GM18511 (cell line): ENCODE measurements around the gene TAS2R13.

Experiments used
- ATAC-seq: cut with Tn5 transposase; IDR thresholded peaks from one replicate; pipeline ENCODE4 v1.9.1; 2021; ENCODE audit warnings: mild to moderate bottlenecking, moderate library complexity; ENCODE audit not compliant: unreplicated experiment

The TAS2R13 gene

DNA sequence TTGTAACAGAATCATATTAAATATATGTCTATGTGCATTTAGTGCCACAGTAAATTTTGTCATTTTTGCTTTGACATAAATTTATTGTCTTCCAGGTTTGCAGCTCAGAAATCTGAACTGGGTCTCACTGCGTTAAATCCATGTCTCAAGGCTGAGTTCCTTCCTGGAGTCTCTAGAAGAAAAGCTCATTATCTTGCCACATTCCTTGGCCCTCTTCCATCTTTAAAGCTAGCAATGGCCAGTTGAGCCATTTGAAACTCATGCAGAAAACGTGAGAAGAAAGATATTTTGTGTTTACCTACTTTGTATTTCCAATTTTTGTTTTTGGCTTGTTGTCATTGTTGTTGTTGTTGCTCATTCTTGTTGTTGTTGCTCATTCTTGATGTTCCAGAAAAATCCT is 36.0 kb downstream of the TAS2R13 start:
- no peak for ATAC-seq

DNA sequence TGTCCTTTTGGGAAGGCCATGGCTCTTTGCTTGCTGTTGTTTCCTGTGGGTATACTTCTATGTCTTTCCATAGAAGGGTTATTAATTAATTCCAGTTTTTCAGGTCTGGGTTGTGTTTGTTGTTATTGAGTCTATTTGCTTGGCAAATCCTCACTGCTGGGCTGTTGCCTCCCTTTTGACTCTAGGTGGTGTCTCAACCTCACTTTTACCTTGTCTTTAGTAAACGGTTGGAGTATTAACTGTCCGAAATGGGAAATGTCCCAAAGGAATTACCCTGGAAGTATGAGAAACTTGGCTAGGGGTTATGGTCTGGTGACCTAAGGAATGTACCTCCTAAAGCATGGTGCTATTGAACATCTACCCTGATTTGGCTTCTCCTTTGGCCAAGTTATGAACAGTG is 42.0 kb downstream of the TAS2R13 start:
- ATAC-seq = no peak

DNA sequence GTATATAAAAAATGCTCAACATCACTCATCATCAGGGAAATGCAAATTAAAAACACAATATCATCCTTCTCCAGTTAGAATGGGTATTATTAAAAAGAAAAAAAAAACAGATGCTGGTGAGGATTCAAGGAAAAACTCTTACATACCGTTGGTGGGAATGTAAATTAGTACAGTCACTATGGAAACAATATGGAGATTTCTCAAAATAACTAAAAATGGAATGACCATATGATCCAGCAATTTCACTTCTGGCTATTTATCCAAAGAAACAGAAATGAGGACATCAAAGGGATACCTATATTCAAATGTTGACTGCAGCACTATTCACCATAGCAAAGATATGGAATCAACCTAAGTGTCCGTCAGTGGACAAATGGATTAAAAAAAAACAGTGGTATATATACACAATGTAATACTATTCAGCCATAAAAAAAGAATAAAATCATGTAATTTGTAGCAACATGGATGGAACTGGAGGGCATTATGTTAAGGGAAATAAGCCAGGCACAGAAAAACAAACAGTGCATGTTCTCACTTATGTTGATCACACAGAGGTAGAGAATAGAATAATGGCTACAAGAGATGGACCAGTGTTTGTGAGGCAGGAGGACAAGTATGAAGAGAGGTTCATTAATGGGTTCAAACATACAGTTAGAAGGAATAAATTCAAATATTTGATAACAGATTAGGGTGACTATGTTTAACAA is 45.7 kb downstream of the TAS2R13 start:
- no peak for ATAC-seq

DNA sequence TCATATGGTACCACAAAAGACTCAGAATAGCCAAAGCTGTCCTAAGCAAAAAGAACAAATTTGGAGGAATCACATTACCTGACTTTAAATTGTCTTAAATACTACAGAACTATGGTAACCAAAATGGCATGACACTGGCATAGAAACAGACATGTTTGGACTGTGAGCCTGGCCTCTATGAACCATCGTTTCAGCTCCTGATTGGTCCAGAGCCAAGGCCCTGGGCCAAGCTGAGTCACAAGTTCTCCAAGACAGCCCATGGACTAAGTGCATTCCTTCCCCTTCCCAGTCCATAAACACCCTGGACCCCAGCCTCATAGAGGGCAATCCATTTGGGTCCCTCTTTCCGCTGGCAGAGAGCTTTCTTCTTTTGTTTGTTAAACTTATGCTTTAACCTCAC is 48.0 kb downstream of the TAS2R13 start:
- no peak for ATAC-seq
